ENCODE results near the gene HOXD11.

- TF ChIP-seq CTCF (IDR thresholded peaks at IDR 0.05 in 4 of 5, conservative IDR thresholded peaks at IDR 0.05 in 1 of 5) = no peak
- TF ChIP-seq POLR2A (IDR thresholded peaks at IDR 0.05) = no peak
Observed at GRCh38 chr2:176112375-176113302, 5.6 kb downstream of the HOXD11 start.

Data from gastrocnemius medialis (tissue), 4 donors.